OCI-LY1 (cell line): ENCODE measurements around the gene NEDD4L.

ENCODE experiments used
- H2AFZ ChIP-seq: fragments of 200-600 bp; sonication (generic), shearing (Covaris generic); 2 replicates; pipeline ENCODE4 v1.6.0; 2014; ENCODE audit warnings: antibody characterized with exemption, mild to moderate bottlenecking, low read length
- H3F3A ChIP-seq: fragments of 200-600 bp; sonication (generic), shearing (Covaris generic); 2 replicates; pipeline ENCODE4 v1.6.0; 2014; ENCODE audit warnings: mild to moderate bottlenecking, antibody characterized with exemption, low read length, moderate library complexity; ENCODE audit not compliant: insufficient read depth
- H3K27ac ChIP-seq: fragments of 200-600 bp; sonication (generic); 2 replicates; pipeline ENCODE4 v1.5.1; 2014; ENCODE audit warnings: low read length, mixed run types, mild to moderate bottlenecking, low read depth; ENCODE audit not compliant: poor library complexity, severe bottlenecking
- H3K27me3 ChIP-seq: fragments of 200-600 bp; sonication (generic); 2 replicates; pipeline ENCODE4 v1.6.0; 2014; ENCODE audit warnings: antibody characterized with exemption, mild to moderate bottlenecking, low read length, moderate library complexity; ENCODE audit not compliant: insufficient read depth
- H3K36me3 ChIP-seq: fragments of 200-600 bp; sonication (generic); 2 replicates; pipeline ENCODE4 v1.6.1; 2014; ENCODE audit warnings: mild to moderate bottlenecking, antibody characterized with exemption, low read length, moderate library complexity, mixed read lengths; ENCODE audit not compliant: insufficient read depth
- H3K4me1 ChIP-seq: fragments of 200-600 bp; sonication (generic); 2 replicates; pipeline ENCODE4 v1.5.1; 2014; ENCODE audit warnings: mild to moderate bottlenecking, low read length, moderate library complexity; ENCODE audit not compliant: insufficient read depth, severe bottlenecking
- H3K4me2 ChIP-seq: fragments of 200-600 bp; sonication (generic), shearing (Covaris generic); 2 replicates; pipeline ENCODE4 v1.6.1; 2014; ENCODE audit warnings: low read length
- H3K4me3 ChIP-seq: fragments of 200-600 bp; sonication (generic); 2 replicates; pipeline ENCODE4 v1.5.1; 2014; ENCODE audit warnings: low read length, low read depth, mild to moderate bottlenecking, mixed read lengths; ENCODE audit not compliant: poor library complexity, severe bottlenecking
- H3K79me2 ChIP-seq: fragments of 200-600 bp; shearing (Covaris generic); 2 replicates; pipeline ENCODE4 v1.6.1; 2016; ENCODE audit warnings: mixed run types, low read length, mixed read lengths; ENCODE audit not compliant: insufficient read depth
- H3K9ac ChIP-seq: fragments of 200-600 bp; sonication (generic), shearing (Covaris generic); 2 replicates; pipeline ENCODE4 v1.6.1; 2014; ENCODE audit warnings: mild to moderate bottlenecking, low read length, mixed read lengths
- H3K9me2 ChIP-seq: fragments of 200-600 bp; sonication (generic), shearing (Covaris generic); 2 replicates; pipeline ENCODE4 v1.6.1; 2014; ENCODE audit warnings: low read depth, mild to moderate bottlenecking, low read length, mixed read lengths
- H3K9me3 ChIP-seq: fragments of 200-600 bp; shearing (Covaris generic); 2 replicates; pipeline ENCODE4 v1.6.1; 2014; ENCODE audit warnings: low read length, mixed read lengths
- H4K20me1 ChIP-seq: fragments of 200-600 bp; sonication (generic), shearing (Covaris generic); 2 replicates; pipeline ENCODE4 v1.6.0; 2016; ENCODE audit warnings: mild to moderate bottlenecking, low read length; ENCODE audit not compliant: insufficient read depth
- CTCF ChIP-seq: fragments of 200-600 bp; sonication (generic), shearing (Covaris generic); IDR thresholded peaks from 2 replicates; pipeline ENCODE4 v1.5.1; 2017; ENCODE audit warnings: mild to moderate bottlenecking, antibody characterized with exemption, low read length, moderate library complexity, mixed read lengths
- EZH2 ChIP-seq: fragments of 200-600 bp; sonication (generic), shearing (Covaris generic); IDR thresholded peaks from 2 replicates; pipeline ENCODE4 v1.8.0; 2017; ENCODE audit warnings: borderline replicate concordance, mixed run types, mild to moderate bottlenecking, antibody characterized with exemption, low read length, moderate library complexity, mixed read lengths

Gene NEDD4L

GRCh38 chr18:58408665-58409064 lies 364.6 kb downstream of the NEDD4L start:
- Histone ChIP-seq H3K9me2 (no peaks in the 10 kb centered on the region), H3K4me2 (no peak overlapping the region), H4K20me1 (no peaks in the 10 kb centered on the region), H3K4me1 (no peaks in the 10 kb centered on the region), H3K36me3 (no peaks in the 10 kb centered on the region), H3K4me3 (no peak overlapping the region), H3K79me2 (no peaks in the 10 kb centered on the region), H3K9ac (no peak overlapping the region), H3K9me3 (no peaks in the 10 kb centered on the region), H3K27me3 (peaks cover 9% of the 10 kb centered on the region; the same call in 1 of the 2 replicates), H3F3A (no peaks in the 10 kb centered on the region), H2AFZ (no peak overlapping the region), H3K27ac (no peak overlapping the region)
- no peak for TF ChIP-seq CTCF
- TF ChIP-seq EZH2: no peak

- Histone ChIP-seq H3K9me3 (no peaks in the 10 kb centered on the region), H3F3A (no peaks in the 10 kb centered on the region), H4K20me1 (no peaks in the 10 kb centered on the region), H3K27me3 (peaks cover 10% of the 10 kb centered on the region; the same call in 1 of the 2 replicates), H2AFZ (no peak overlapping the region), H3K4me2 (no peak overlapping the region), H3K36me3 (no peaks in the 10 kb centered on the region), H3K4me1 (no peaks in the 10 kb centered on the region), H3K9me2 (no peaks in the 10 kb centered on the region), H3K9ac (no peak overlapping the region), H3K4me3 (no peak overlapping the region), H3K27ac (no peak overlapping the region), H3K79me2 (no peaks in the 10 kb centered on the region)
- no peak for TF ChIP-seq CTCF
- TF ChIP-seq EZH2: no peak
These were observed 365.9 kb downstream of the NEDD4L start for GRCh38 chr18:58409802-58410445.

GRCh38 chr18:58411323-58411722 lies 367.3 kb downstream of the NEDD4L start:
- H3K9ac ChIP-seq: no peak overlapping the region
- no peak overlapping the region for H3K4me3 ChIP-seq
- no peak overlapping the region for H3K27ac ChIP-seq
- no peaks in the 10 kb centered on the region for H3F3A ChIP-seq
- H4K20me1 ChIP-seq: no peaks in the 10 kb centered on the region
- peaks cover 14% of the 10 kb centered on the region; the same call in 1 of the 2 replicates for H3K27me3 ChIP-seq
- no peak for TF ChIP-seq EZH2
- TF ChIP-seq CTCF: no peak
- H3K4me2 ChIP-seq: no peak overlapping the region
- no peaks in the 10 kb centered on the region for H3K4me1 ChIP-seq
- H2AFZ ChIP-seq: no peak overlapping the region
- no peaks in the 10 kb centered on the region for H3K79me2 ChIP-seq
- no peaks in the 10 kb centered on the region for H3K9me2 ChIP-seq
- no peaks in the 10 kb centered on the region for H3K9me3 ChIP-seq
- H3K36me3 ChIP-seq: no peaks in the 10 kb centered on the region
